Suprapubic skin (tissue), 4 donors: Measurements from ENCODE around the gene ASTN2. TPM values are rescaled to one million over a fixed set of nuclear protein-coding genes. Genes with fewer than 3 reads are reported as not detected.

Experiments
- DNase-seq, 2 donors: peaks; one replicate each; pipeline ENCODE4 v3.0.0-alpha.2; 2019; ENCODE audit warnings: low spot score in 2 of 2
- H3K27ac ChIP-seq: fragments of 200-600 bp; sonication (generic); one replicate; pipeline ENCODE4 v1.5.1; 2019
- H3K27me3 ChIP-seq: fragments of 200-600 bp; sonication (generic); one replicate; pipeline ENCODE4 v1.5.1; 2019
- H3K36me3 ChIP-seq: fragments of 200-600 bp; sonication (generic); one replicate; pipeline ENCODE4 v1.5.1; 2019
- H3K4me1 ChIP-seq: fragments of 200-600 bp; sonication (generic); one replicate; pipeline ENCODE4 v1.5.1; 2019
- H3K4me3 ChIP-seq: fragments of 200-600 bp; sonication (generic); one replicate; pipeline ENCODE4 v1.5.1; 2019; ENCODE audit warnings: mild to moderate bottlenecking
- H3K9me3 ChIP-seq: fragments of 200-600 bp; sonication (generic); one replicate; pipeline ENCODE4 v1.5.1; 2019
- EP300 ChIP-seq: sonication (generic); formaldehyde crosslinking; IDR thresholded peaks from one replicate; pipeline ENCODE4 v1.6.1; 2017; ENCODE audit warnings: antibody characterized with exemption
- POLR2A ChIP-seq, 2 donors: fragments of 450-650 bp; IDR thresholded peaks; one replicate each; pipeline ENCODE4 v1.6.1; 2017; ENCODE audit warnings: antibody characterized with exemption in 2 of 2, mild to moderate bottlenecking in 2 of 2, moderate library complexity in 2 of 2
- POLR2AphosphoS5 ChIP-seq, 3 donors: sonication (generic); formaldehyde crosslinking; IDR thresholded peaks; one replicate each; pipeline ENCODE4 v1.6.1; 2017; ENCODE audit warnings: antibody characterized with exemption in 3 of 3
- WGBS: methylation state at CpG from one replicate; pipeline ENCODE4 v1.1.5; 2018; 5-methylcytosine and 5-hydroxymethylcytosine counted together
- total RNA-seq, 4 donors: library from RNA; depleted of rRNA; stranded (reverse); fragments of >200 nt; gene quantifications; one replicate each; pipeline ENCODE4 v1.1.0, GENCODE V29; 2016
- TF ChIP-seq, protein P1 (sequence below), 2 donors: fragments of 200-600 bp in 1 of 2; fragments of 450-650 bp in 1 of 2; sonication (generic) in 1 of 2; IDR thresholded peaks; one replicate each; pipeline ENCODE4 v1.5.1; 2016 to 2019; ENCODE audit warnings: antibody characterized with exemption in 2 of 2, mild to moderate bottlenecking in 1 of 2, moderate library complexity in 1 of 2

Gene ASTN2
- total RNA-seq, 4 donors from 2014 or later, result 2.0 to 6.9 (median 3.8) TPM

DNA sequence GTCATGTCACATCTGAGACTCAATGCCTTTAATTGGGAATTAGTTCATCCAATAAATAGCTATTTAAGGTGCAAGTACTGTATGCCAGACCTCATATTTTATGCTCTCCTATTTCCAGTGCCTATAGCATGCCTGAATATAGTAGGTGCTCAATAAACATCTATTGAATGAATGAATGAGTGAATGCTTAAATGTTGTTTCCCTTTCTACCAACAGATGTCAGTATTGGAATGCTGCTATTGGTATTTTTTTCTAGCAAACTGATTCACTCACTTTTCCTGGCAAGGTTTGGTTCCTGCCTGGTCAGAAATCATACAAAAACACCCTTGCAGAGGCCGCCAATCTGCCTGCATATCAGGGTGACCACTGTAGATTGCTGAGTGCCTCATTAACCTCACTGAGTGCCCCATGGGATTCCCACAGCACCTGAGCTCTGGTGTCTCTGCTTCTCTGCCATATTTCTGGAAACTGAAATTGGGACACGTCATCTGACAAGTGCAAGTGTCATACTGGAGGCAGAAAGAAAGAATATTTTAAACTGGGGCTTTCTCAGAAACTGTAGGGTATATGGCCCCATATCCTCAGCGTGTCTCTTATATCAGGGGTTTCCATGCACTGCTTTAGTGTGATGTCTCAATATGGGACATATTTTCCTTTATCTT lies 368.1 kb downstream of the ASTN2 start:
- Histone ChIP-seq H3K4me1 (no peaks in the 10 kb centered on the region), H3K27me3 (no peaks in the 10 kb centered on the region), H3K4me3 (no peak overlapping the region), H3K27ac (no peak overlapping the region), H3K36me3 (no peaks in the 10 kb centered on the region), H3K9me3 (no peaks in the 10 kb centered on the region)
- TF ChIP-seq, protein P1, sequence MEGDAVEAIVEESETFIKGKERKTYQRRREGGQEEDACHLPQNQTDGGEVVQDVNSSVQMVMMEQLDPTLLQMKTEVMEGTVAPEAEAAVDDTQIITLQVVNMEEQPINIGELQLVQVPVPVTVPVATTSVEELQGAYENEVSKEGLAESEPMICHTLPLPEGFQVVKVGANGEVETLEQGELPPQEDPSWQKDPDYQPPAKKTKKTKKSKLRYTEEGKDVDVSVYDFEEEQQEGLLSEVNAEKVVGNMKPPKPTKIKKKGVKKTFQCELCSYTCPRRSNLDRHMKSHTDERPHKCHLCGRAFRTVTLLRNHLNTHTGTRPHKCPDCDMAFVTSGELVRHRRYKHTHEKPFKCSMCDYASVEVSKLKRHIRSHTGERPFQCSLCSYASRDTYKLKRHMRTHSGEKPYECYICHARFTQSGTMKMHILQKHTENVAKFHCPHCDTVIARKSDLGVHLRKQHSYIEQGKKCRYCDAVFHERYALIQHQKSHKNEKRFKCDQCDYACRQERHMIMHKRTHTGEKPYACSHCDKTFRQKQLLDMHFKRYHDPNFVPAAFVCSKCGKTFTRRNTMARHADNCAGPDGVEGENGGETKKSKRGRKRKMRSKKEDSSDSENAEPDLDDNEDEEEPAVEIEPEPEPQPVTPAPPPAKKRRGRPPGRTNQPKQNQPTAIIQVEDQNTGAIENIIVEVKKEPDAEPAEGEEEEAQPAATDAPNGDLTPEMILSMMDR (IDR thresholded peaks at IDR 0.05), result no peak
- DNase-seq, result no peak
- WGBS, result 77% methylated on average over 3 of the region's 3 CpGs

DNA sequence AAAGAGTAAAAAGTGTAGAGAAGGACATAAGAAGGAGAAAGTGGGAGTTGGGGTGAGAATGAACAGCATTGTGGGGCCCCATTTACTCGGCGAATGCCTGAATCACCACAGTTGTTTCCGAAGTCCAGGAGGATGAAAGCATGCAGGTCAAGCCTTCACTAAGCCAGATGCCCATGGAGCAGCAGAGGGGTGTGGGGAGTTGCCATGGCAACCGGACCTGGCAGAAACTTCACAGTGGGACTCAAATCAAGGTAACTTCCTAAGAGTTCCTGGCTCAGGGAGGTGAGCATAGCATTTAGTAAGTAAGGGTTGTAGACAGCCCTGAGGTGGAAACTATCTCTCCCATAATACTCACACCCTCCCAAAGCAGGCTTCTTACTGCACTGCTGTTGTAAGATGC lies 370.6 kb downstream of the ASTN2 start:
- Histone ChIP-seq H3K9me3 (no peaks in the 10 kb centered on the region), H3K4me1 (no peaks in the 10 kb centered on the region), H3K27ac (no peak overlapping the region), H3K4me3 (no peak overlapping the region), H3K27me3 (no peaks in the 10 kb centered on the region), H3K36me3 (no peaks in the 10 kb centered on the region)
- TF ChIP-seq, protein P1 (IDR thresholded peaks at IDR 0.05), result no peak
- TF ChIP-seq EP300, result no peak
- no peak for TF ChIP-seq POLR2A (IDR thresholded peaks at IDR 0.05)
- no peak for TF ChIP-seq POLR2AphosphoS5 (IDR thresholded peaks at IDR 0.05)
- WGBS, result 54% methylated on average over 4 of the region's 4 CpGs
- DNase-seq, result no peak

DNA sequence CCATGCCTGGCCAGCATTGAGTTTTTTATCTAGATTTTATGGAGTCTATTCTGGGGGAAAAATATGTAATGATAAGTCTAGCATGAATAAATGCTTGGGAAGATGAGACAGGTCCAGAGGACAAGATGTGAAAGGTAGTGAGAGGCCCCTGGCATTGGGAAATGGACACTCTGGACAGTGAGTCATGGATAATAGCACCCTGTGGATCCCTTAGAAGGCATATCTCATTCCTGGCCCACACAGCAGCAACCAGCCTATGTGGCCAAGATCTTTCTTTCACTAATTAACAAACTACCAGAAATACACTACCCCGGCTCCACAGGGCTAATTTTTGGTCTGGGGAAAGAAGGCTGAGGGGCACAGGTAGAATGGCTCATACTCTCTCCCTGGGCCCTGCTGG lies 371.7 kb downstream of the ASTN2 start:
- Histone ChIP-seq H3K4me1 (no peaks in the 10 kb centered on the region), H3K27me3 (no peaks in the 10 kb centered on the region), H3K4me3 (no peak overlapping the region), H3K9me3 (no peaks in the 10 kb centered on the region), H3K36me3 (no peaks in the 10 kb centered on the region), H3K27ac (no peak overlapping the region)
- no peak for TF ChIP-seq POLR2AphosphoS5 (IDR thresholded peaks at IDR 0.05)
- TF ChIP-seq, protein P1 (IDR thresholded peaks at IDR 0.05), result no peak
- no peak for DNase-seq
- 90% methylated on average over 1 of the region's 1 CpG for WGBS

DNA sequence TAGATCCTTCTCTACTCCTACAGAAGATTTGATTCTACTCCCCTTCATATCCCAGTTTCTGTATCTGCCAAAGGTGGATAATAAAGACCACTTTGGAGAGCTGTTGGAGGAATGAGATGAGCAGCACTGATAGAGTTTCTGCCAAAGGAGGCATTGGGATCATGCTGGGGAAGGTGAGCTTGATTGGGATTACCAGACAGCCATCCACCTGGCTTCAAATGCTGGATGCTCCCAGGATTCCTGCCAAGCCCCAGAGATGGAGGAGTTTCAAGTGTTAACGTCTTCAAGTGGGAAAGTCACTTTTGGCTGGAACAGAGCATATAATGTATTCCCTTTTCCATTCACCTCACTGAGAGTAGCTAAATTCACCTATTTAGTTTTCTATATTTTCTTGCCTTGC lies 379.3 kb downstream of the ASTN2 start:
- no peaks in the 10 kb centered on the region for H3K36me3 ChIP-seq
- H3K27ac ChIP-seq, result no peak overlapping the region
- 70% methylated on average over 1 of the region's 1 CpG for WGBS
- no peaks in the 10 kb centered on the region for H3K4me1 ChIP-seq
- H3K4me3 ChIP-seq, result no peak overlapping the region
- no peak for DNase-seq
- H3K27me3 ChIP-seq, result no peaks in the 10 kb centered on the region
- TF ChIP-seq POLR2AphosphoS5 (IDR thresholded peaks at IDR 0.05), result no peak
- TF ChIP-seq POLR2A (IDR thresholded peaks at IDR 0.05), result no peak
- TF ChIP-seq, protein P1 (IDR thresholded peaks at IDR 0.05), result no peak
- no peak for TF ChIP-seq EP300
- H3K9me3 ChIP-seq, result peaks cover 4% of the 10 kb centered on the region

DNA sequence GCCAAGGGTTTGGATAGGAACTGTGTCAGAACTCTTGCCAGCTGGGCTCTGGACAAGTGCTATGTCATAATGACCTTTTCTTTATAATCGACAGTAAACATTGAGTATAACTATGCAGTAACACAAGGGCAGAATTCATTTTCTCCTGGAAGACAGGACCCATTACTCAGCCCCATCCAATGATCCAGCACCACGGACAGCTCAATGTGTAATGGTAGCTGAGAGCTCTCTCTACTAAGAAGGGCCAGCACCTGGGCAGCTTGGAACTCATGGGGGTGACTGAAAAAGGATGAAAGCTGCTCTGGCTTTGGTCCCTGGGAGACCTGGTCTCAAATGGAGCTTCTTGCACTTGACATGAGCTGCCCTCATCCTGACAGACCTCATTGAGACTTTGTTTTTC lies 380.0 kb downstream of the ASTN2 start:
- Histone ChIP-seq H3K36me3 (no peaks in the 10 kb centered on the region), H3K9me3 (peaks cover 4% of the 10 kb centered on the region), H3K4me1 (no peaks in the 10 kb centered on the region), H3K27me3 (no peaks in the 10 kb centered on the region), H3K27ac (no peak overlapping the region), H3K4me3 (no peak overlapping the region)
- WGBS, result 42% methylated on average over 2 of the region's 2 CpGs
- DNase-seq, result no peak
- TF ChIP-seq, protein P1 (IDR thresholded peaks at IDR 0.05), result no peak
- TF ChIP-seq EP300, result no peak
